Skin epidermis (tissue), 12 donors: Measurements from ENCODE around the gene ARAP2.

Source experiments
- H3K27ac ChIP-seq, 21 experiments: fragments of 200-600 bp; sonication (generic) in 11 of 21; one replicate each; pipeline ENCODE4 v1.5.0; 2020; ENCODE audit warnings: mild to moderate bottlenecking in 3 of 21, inconsistent platforms in 2 of 21, moderate library complexity in 2 of 21
- H3K4me3 ChIP-seq, 7 experiments: fragments of 200-600 bp; sonication (generic) in 2 of 7; one replicate each; pipeline ENCODE4 v1.5.0; 2020; ENCODE audit warnings: inconsistent platforms in 2 of 7, mild to moderate bottlenecking in 2 of 7, moderate library complexity in 1 of 7

The ARAP2 gene

GRCh38 chr4:36224972-36225903 lies 19.1 kb downstream of the ARAP2 start:
- Histone ChIP-seq H3K27ac (no peak overlapping the region), H3K4me3 (no peak overlapping the region)

GRCh38 chr4:36222702-36223101 lies 21.6 kb downstream of the ARAP2 start:
- H3K27ac ChIP-seq: no peak overlapping the region
- H3K4me3 ChIP-seq: no peak overlapping the region

GRCh38 chr4:36220776-36221175 lies 23.5 kb downstream of the ARAP2 start:
- H3K27ac ChIP-seq: no peak overlapping the region

GRCh38 chr4:36218121-36218520 lies 26.2 kb downstream of the ARAP2 start:
- Histone ChIP-seq H3K27ac (peak overlapping the region in 1 of 21 experiments; percentile 23), H3K4me3 (no peak overlapping the region)

More at GRCh38 chr4:36220776-36221175, 23.5 kb downstream of the ARAP2 start:
- no peak overlapping the region for H3K4me3 ChIP-seq

- Histone ChIP-seq H3K4me3 (no peak overlapping the region), H3K27ac (no peak overlapping the region)
Observed at GRCh38 chr4:36215627-36216026, 28.7 kb downstream of the ARAP2 start.

- Histone ChIP-seq H3K27ac (no peak overlapping the region), H3K4me3 (no peak overlapping the region)
Observed at GRCh38 chr4:36214735-36215485, 29.4 kb downstream of the ARAP2 start.

GRCh38 chr4:36213977-36214376 lies 30.3 kb downstream of the ARAP2 start:
- Histone ChIP-seq H3K27ac (no peak overlapping the region), H3K4me3 (no peak overlapping the region)

- Histone ChIP-seq H3K27ac (no peak overlapping the region), H3K4me3 (no peak overlapping the region)
Observed at GRCh38 chr4:36211084-36211483, 33.2 kb downstream of the ARAP2 start.

- H3K27ac ChIP-seq: no peak overlapping the region
Observed at GRCh38 chr4:36209941-36210649, 34.2 kb downstream of the ARAP2 start.

GRCh38 chr4:36208893-36209473 lies 35.3 kb downstream of the ARAP2 start:
- peak overlapping the region in 1 of 21 experiments; percentile 18 for H3K27ac ChIP-seq

More at GRCh38 chr4:36209941-36210649, 34.2 kb downstream of the ARAP2 start:
- H3K4me3 ChIP-seq: no peak overlapping the region

GRCh38 chr4:36207831-36208520 lies 36.3 kb downstream of the ARAP2 start:
- no peak overlapping the region for H3K4me3 ChIP-seq
- no peak overlapping the region for H3K27ac ChIP-seq

More at GRCh38 chr4:36208893-36209473, 35.3 kb downstream of the ARAP2 start:
- no peak overlapping the region for H3K4me3 ChIP-seq

GRCh38 chr4:36207367-36207766 lies 36.9 kb downstream of the ARAP2 start:
- Histone ChIP-seq H3K4me3 (no peak overlapping the region), H3K27ac (no peak overlapping the region)

GRCh38 chr4:36206603-36207311 lies 37.6 kb downstream of the ARAP2 start:
- no peak overlapping the region for H3K4me3 ChIP-seq
- H3K27ac ChIP-seq: no peak overlapping the region

- Histone ChIP-seq H3K27ac (no peak overlapping the region), H3K4me3 (no peak overlapping the region)
Observed at GRCh38 chr4:36206012-36206411, 38.3 kb downstream of the ARAP2 start.

- H3K4me3 ChIP-seq: no peak overlapping the region
- H3K27ac ChIP-seq: no peak overlapping the region
Observed at GRCh38 chr4:36198861-36199260, 45.5 kb downstream of the ARAP2 start.

- no peak overlapping the region for H3K4me3 ChIP-seq
Observed at GRCh38 chr4:36198068-36198808, 46.1 kb downstream of the ARAP2 start.

GRCh38 chr4:36197501-36197900 lies 46.8 kb downstream of the ARAP2 start:
- Histone ChIP-seq H3K4me3 (no peak overlapping the region), H3K27ac (no peak overlapping the region)

More at GRCh38 chr4:36198068-36198808, 46.1 kb downstream of the ARAP2 start:
- no peak overlapping the region for H3K27ac ChIP-seq
